ENCODE data around the gene CENPS. TPM values are rescaled to one million over a fixed set of nuclear protein-coding genes. Genes with fewer than 3 reads are reported as not detected.
"Not testable (repeated sequence)": the region's sequence is repeated elsewhere in the genome, so short reads cannot be mapped to it uniquely, and the experiment has no call there.

Gene CENPS
- total RNA-seq, 1 donor: 17.4 TPM

GRCh38 chr1:10419351-10419750 lies 10.9 kb upstream of the CENPS start:
- H3K4me2 ChIP-seq (ENCODE audit: insufficient read depth, low read length): no peak overlapping the region
- no peaks in the 10 kb centered on the region for H3K27me3 ChIP-seq (ENCODE audit: insufficient read depth, low read length)
- TF ChIP-seq CTCF (IDR thresholded peaks at IDR 0.05; ENCODE audit: extremely low read depth, low read depth, low read length): no peak
- no peaks in the 10 kb centered on the region for H4K20me1 ChIP-seq (ENCODE audit: insufficient read depth, low read length)
- no peak overlapping the region for H2AFZ ChIP-seq (ENCODE audit: low read length)
- peaks cover 60% of the 10 kb centered on the region for H3K36me3 ChIP-seq (ENCODE audit: insufficient read depth, low read length)
- H3K9me3 ChIP-seq (ENCODE audit: low read depth, low read length): no peaks in the 10 kb centered on the region
- H3K4me1 ChIP-seq (ENCODE audit: insufficient read depth, low read length): peaks cover 4% of the 10 kb centered on the region
- H3K27ac ChIP-seq (ENCODE audit: low read depth, low read length): no peak overlapping the region
- H3K79me2 ChIP-seq (ENCODE audit: insufficient read depth, low read length): no peaks in the 10 kb centered on the region
- H3K4me3 ChIP-seq (ENCODE audit: insufficient read depth, low read length): no peak overlapping the region
- no peak for DNase-seq (ENCODE audit: insufficient read length, low spot score, missing footprints)

- H2AFZ ChIP-seq (ENCODE audit: low read length): no peak overlapping the region
- no peak for DNase-seq (ENCODE audit: insufficient read length, low spot score, missing footprints)
- no peaks in the 10 kb centered on the region for H4K20me1 ChIP-seq (ENCODE audit: insufficient read depth, low read length)
- H3K27me3 ChIP-seq (ENCODE audit: insufficient read depth, low read length): no peaks in the 10 kb centered on the region
- H3K4me1 ChIP-seq (ENCODE audit: insufficient read depth, low read length): no peaks in the 10 kb centered on the region
- no peak overlapping the region for H3K4me2 ChIP-seq (ENCODE audit: insufficient read depth, low read length)
- peaks cover 44% of the 10 kb centered on the region for H3K36me3 ChIP-seq (ENCODE audit: insufficient read depth, low read length)
- H3K27ac ChIP-seq (ENCODE audit: low read depth, low read length): no peak overlapping the region
- no peak for TF ChIP-seq CTCF (IDR thresholded peaks at IDR 0.05; ENCODE audit: extremely low read depth, low read depth, low read length)
- H3K9me3 ChIP-seq (ENCODE audit: low read depth, low read length): no peaks in the 10 kb centered on the region
- no peak overlapping the region for H3K4me3 ChIP-seq (ENCODE audit: insufficient read depth, low read length)
- no peaks in the 10 kb centered on the region for H3K79me2 ChIP-seq (ENCODE audit: insufficient read depth, low read length)
Observed at GRCh38 chr1:10421637-10422036, 8.6 kb upstream of the CENPS start.

GRCh38 chr1:10424034-10424433 lies 6.2 kb upstream of the CENPS start:
- TF ChIP-seq CTCF (IDR thresholded peaks at IDR 0.05; ENCODE audit: extremely low read depth, low read depth, low read length): no peak
- DNase-seq (ENCODE audit: insufficient read length, low spot score, missing footprints): peak; percentile 81
- Histone ChIP-seq H3K36me3 (ENCODE audit: insufficient read depth, low read length) (peaks cover 22% of the 10 kb centered on the region), H3K27me3 (ENCODE audit: insufficient read depth, low read length) (no peaks in the 10 kb centered on the region), H3K4me2 (ENCODE audit: insufficient read depth, low read length) (no peak overlapping the region), H3K79me2 (ENCODE audit: insufficient read depth, low read length) (no peaks in the 10 kb centered on the region), H2AFZ (ENCODE audit: low read length) (no peak overlapping the region), H3K27ac (ENCODE audit: low read depth, low read length) (no peak overlapping the region), H4K20me1 (ENCODE audit: insufficient read depth, low read length) (no peaks in the 10 kb centered on the region), H3K9me3 (ENCODE audit: low read depth, low read length) (no peaks in the 10 kb centered on the region), H3K4me3 (ENCODE audit: insufficient read depth, low read length) (no peak overlapping the region), H3K4me1 (ENCODE audit: insufficient read depth, low read length) (no peaks in the 10 kb centered on the region)

- no peak overlapping the region for H3K4me2 ChIP-seq (ENCODE audit: insufficient read depth, low read length)
- TF ChIP-seq CTCF (IDR thresholded peaks at IDR 0.05; ENCODE audit: extremely low read depth, low read depth, low read length): no peak
- no peaks in the 10 kb centered on the region for H3K9me3 ChIP-seq (ENCODE audit: low read depth, low read length)
- H3K36me3 ChIP-seq (ENCODE audit: insufficient read depth, low read length): peaks cover 16% of the 10 kb centered on the region
- no peaks in the 10 kb centered on the region for H3K79me2 ChIP-seq (ENCODE audit: insufficient read depth, low read length)
- H3K27ac ChIP-seq (ENCODE audit: low read depth, low read length): no peak overlapping the region
- DNase-seq (ENCODE audit: insufficient read length, low spot score, missing footprints): no peak
- H3K4me1 ChIP-seq (ENCODE audit: insufficient read depth, low read length): peaks cover 1% of the 10 kb centered on the region
- no peak overlapping the region for H2AFZ ChIP-seq (ENCODE audit: low read length)
- H3K27me3 ChIP-seq (ENCODE audit: insufficient read depth, low read length): no peaks in the 10 kb centered on the region
- no peaks in the 10 kb centered on the region for H4K20me1 ChIP-seq (ENCODE audit: insufficient read depth, low read length)
- no peak overlapping the region for H3K4me3 ChIP-seq (ENCODE audit: insufficient read depth, low read length)
Observed at GRCh38 chr1:10424651-10425050, 5.6 kb upstream of the CENPS start.

GRCh38 chr1:10425826-10426534 lies 4.3 kb upstream of the CENPS start:
- H3K27me3 ChIP-seq (ENCODE audit: insufficient read depth, low read length); DNase-seq (ENCODE audit: insufficient read length, low spot score, missing footprints); H4K20me1 ChIP-seq (ENCODE audit: insufficient read depth, low read length); H3K4me2 ChIP-seq (ENCODE audit: insufficient read depth, low read length); H3K27ac ChIP-seq (ENCODE audit: low read depth, low read length); H3K36me3 ChIP-seq (ENCODE audit: insufficient read depth, low read length); H3K9me3 ChIP-seq (ENCODE audit: low read depth, low read length); H3K79me2 ChIP-seq (ENCODE audit: insufficient read depth, low read length); H3K4me3 ChIP-seq (ENCODE audit: insufficient read depth, low read length); H3K4me1 ChIP-seq (ENCODE audit: insufficient read depth, low read length); H2AFZ ChIP-seq (ENCODE audit: low read length): not testable (repeated sequence)

- H3K9me3 ChIP-seq (ENCODE audit: low read depth, low read length): not testable (repeated sequence)
Observed at GRCh38 chr1:10426535-10426848, 3.7 kb upstream of the CENPS start.

More at GRCh38 chr1:10426535-10426848, 3.7 kb upstream of the CENPS start:
- not testable (repeated sequence) for H3K4me2 ChIP-seq (ENCODE audit: insufficient read depth, low read length); H3K36me3 ChIP-seq (ENCODE audit: insufficient read depth, low read length); DNase-seq (ENCODE audit: insufficient read length, low spot score, missing footprints); H4K20me1 ChIP-seq (ENCODE audit: insufficient read depth, low read length); H2AFZ ChIP-seq (ENCODE audit: low read length); H3K4me3 ChIP-seq (ENCODE audit: insufficient read depth, low read length); H3K79me2 ChIP-seq (ENCODE audit: insufficient read depth, low read length); H3K27ac ChIP-seq (ENCODE audit: low read depth, low read length); H3K27me3 ChIP-seq (ENCODE audit: insufficient read depth, low read length)
- H3K4me1 ChIP-seq (ENCODE audit: insufficient read depth, low read length): peaks cover 12% of the 10 kb centered on the region

Measured in osteoblast (primary cell).